Measurements from ENCODE around the gene PI4K2B. TPM values are rescaled to one million over a fixed set of nuclear protein-coding genes. Genes with fewer than 3 reads are reported as not detected.

The PI4K2B gene
- total RNA-seq, 1 experiment from 2014 or later: 13.3 TPM

- Histone ChIP-seq H3K4me3 (ENCODE audit: low read length) (no peak overlapping the region), H3F3A (ENCODE audit: low read length, unreplicated experiment) (no peaks in the 10 kb centered on the region), H4K20me1 (ENCODE audit: low read length) (no peaks in the 10 kb centered on the region), H3K79me2 (ENCODE audit: low read length) (no peaks in the 10 kb centered on the region), H3K27me3 (ENCODE audit: low read length) (no peaks in the 10 kb centered on the region), H3K4me1 (ENCODE audit: insufficient read depth, low read length) (no peaks in the 10 kb centered on the region), H3K9me2 (replicated peaks; ENCODE audit: low read length) (no peaks in the 10 kb centered on the region), H3K36me3 (ENCODE audit: low read depth, low read length) (no peaks in the 10 kb centered on the region), H3K9ac (ENCODE audit: low read length) (no peak overlapping the region), H2AFZ (ENCODE audit: low read length) (no peak overlapping the region), H3K4me2 (ENCODE audit: low read length) (no peak overlapping the region), H3K9me3 (ENCODE audit: low read length) (no peaks in the 10 kb centered on the region), H3K27ac (ENCODE audit: low read length) (no peak overlapping the region)
- DNase-seq (no peak), ATAC-seq (no peak)
- POLR2A ChIA-PET (ENCODE audit: unreplicated experiment): no interaction called here
- CTCF ChIA-PET: no interaction called here
- intact Hi-C loops (cut with micrococcal nuclease): no loop called here
- BruUV-seq (replicated peaks): no TSS peak
- TF ChIP-seq EZH2phosphoT487 (IDR thresholded peaks at IDR 0.05; ENCODE audit: borderline replicate concordance, low read length): no peak
- TF ChIP-seq CTCF (conservative IDR thresholded peaks at IDR 0.05; ENCODE audit: low read depth, low read length): no peak
- no peak for TF ChIP-seq EZH2 (IDR thresholded peaks at IDR 0.05; ENCODE audit: low read length, unreplicated experiment)
Measured at GRCh38 chr4:25291158-25291733, 57.4 kb downstream of the PI4K2B start.

- Histone ChIP-seq H3K79me2 (ENCODE audit: low read length) (no peaks in the 10 kb centered on the region), H3F3A (ENCODE audit: low read length, unreplicated experiment) (no peaks in the 10 kb centered on the region), H2AFZ (ENCODE audit: low read length) (no peak overlapping the region), H3K27ac (ENCODE audit: low read length) (no peak overlapping the region), H3K9me3 (ENCODE audit: low read length) (no peaks in the 10 kb centered on the region), H3K4me3 (ENCODE audit: low read length) (no peak overlapping the region), H4K20me1 (ENCODE audit: low read length) (no peaks in the 10 kb centered on the region), H3K27me3 (ENCODE audit: low read length) (no peaks in the 10 kb centered on the region), H3K9ac (ENCODE audit: low read length) (no peak overlapping the region), H3K9me2 (replicated peaks; ENCODE audit: low read length) (no peaks in the 10 kb centered on the region), H3K36me3 (ENCODE audit: low read depth, low read length) (no peaks in the 10 kb centered on the region), H3K4me2 (ENCODE audit: low read length) (no peak overlapping the region), H3K4me1 (ENCODE audit: insufficient read depth, low read length) (peaks cover 13% of the 10 kb centered on the region)
- DNase-seq (no peak), ATAC-seq (no peak)
- no TSS peak for BruUV-seq (replicated peaks)
- CTCF ChIA-PET: no interaction called here
- POLR2A ChIA-PET (ENCODE audit: unreplicated experiment): no interaction called here
- TF ChIP-seq CTCF (conservative IDR thresholded peaks at IDR 0.05; ENCODE audit: low read depth, low read length): no peak
- TF ChIP-seq EZH2 (IDR thresholded peaks at IDR 0.05; ENCODE audit: low read length, unreplicated experiment): no peak
- TF ChIP-seq EZH2phosphoT487 (IDR thresholded peaks at IDR 0.05; ENCODE audit: borderline replicate concordance, low read length): no peak
- intact Hi-C loops (cut with micrococcal nuclease): no loop called here
Measured at GRCh38 chr4:25297528-25298242, 63.9 kb downstream of the PI4K2B start.
